ENCODE data around the gene PGLYRP2.
"Not testable (repeated sequence)": the region's sequence is repeated elsewhere in the genome, so short reads cannot be mapped to it uniquely, and the experiment has no call there.

Gene PGLYRP2

DNA sequence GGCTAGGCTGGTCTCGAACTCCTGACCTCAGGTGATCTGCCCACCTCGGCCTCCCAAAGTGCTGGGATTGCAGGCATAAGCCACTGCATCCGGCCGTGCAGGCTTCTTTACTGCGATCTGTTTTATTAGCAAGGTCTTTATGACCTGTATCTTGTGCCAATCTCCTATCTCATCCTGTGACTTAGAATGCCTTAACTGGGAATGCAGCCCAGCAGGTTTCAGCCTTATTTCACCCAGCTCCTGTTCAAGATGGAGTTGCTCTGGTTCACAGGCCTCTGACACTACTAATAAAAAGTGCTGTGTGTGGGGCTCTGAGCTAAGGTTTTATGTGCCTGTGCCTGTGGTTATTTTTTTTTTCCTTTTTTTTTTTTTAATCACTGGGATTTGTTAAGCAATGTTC, 6.5 kb upstream of the PGLYRP2 start:
- DNase-seq: not testable (repeated sequence)

DNA sequence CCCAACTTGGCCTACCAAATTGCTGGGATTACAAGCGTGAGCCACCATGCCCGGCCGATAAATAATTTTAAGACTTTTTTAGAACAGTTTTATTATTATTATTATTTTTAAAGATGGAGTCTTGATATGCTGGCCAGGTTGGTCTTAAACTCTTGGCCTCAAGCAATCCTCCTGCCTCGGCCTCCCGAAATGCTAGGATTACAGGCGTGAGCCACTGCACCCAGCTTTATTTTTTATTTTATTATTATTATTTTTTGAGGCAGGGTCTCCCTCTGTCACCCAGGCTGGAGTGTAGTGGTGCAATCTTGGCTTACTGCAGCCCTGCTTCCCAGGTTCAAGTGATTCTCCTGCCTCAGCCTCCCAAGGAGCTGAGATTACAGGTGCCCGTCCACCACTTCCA, 1.7 kb upstream of the PGLYRP2 start:
- not testable (repeated sequence) for DNase-seq

GRCh38 chr19:15476325-15476724, 3.0 kb downstream of the PGLYRP2 start:
- no peak for DNase-seq

DNA sequence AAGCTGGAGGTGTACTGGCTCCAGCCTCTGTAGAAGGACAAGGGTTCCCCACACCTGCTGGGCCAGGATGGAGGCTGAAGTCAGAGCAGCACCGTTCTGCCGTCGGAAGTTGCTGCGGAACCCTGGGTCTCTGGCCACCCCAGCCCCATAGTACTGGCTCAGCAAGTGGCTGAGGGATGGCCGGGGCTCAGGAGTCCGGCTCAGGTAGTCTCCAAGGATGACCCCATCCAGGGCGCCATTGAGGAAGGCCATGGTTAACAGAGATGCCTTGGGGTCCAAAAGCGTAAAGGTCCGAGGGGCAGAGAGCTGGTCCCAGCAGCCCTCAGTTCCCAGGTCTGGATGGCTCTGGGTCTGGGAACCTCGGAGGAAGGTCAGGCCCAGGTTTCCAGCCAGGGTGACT, 3.7 kb downstream of the PGLYRP2 start:
- DNase-seq: no peak

- no peak for DNase-seq
Observed at GRCh38 chr19:15475169-15475568, 4.1 kb downstream of the PGLYRP2 start.

- DNase-seq: not testable (repeated sequence)
Observed at GRCh38 chr19:15473821-15474220, 5.5 kb downstream of the PGLYRP2 start.

DNA sequence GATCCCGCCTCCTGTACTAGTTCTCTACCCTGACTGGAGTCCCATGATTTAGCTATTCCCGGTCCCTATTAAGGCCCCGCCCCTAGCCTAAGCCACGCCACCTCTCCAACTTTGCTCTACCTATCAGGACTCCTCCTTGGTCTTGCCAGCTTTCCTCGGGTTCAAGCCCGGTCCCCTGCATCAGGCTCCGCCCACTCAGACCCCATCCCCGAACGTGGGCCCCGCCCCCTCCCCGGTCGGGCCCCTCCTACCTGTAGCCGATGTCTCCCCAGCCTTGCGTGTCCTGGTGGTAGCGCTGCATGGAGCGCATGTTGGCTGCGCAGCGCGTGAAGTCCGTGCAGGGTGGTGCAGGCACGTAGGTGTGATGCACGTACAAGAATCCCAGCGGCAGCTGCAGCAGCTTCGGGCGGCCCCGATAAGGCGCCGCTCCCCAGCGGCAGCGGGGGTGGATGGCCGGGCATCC, 7.6 kb downstream of the PGLYRP2 start:
- no peak for DNase-seq

- DNase-seq: no peak
Observed at GRCh38 chr19:15469513-15470297, 9.6 kb downstream of the PGLYRP2 start.

DNA sequence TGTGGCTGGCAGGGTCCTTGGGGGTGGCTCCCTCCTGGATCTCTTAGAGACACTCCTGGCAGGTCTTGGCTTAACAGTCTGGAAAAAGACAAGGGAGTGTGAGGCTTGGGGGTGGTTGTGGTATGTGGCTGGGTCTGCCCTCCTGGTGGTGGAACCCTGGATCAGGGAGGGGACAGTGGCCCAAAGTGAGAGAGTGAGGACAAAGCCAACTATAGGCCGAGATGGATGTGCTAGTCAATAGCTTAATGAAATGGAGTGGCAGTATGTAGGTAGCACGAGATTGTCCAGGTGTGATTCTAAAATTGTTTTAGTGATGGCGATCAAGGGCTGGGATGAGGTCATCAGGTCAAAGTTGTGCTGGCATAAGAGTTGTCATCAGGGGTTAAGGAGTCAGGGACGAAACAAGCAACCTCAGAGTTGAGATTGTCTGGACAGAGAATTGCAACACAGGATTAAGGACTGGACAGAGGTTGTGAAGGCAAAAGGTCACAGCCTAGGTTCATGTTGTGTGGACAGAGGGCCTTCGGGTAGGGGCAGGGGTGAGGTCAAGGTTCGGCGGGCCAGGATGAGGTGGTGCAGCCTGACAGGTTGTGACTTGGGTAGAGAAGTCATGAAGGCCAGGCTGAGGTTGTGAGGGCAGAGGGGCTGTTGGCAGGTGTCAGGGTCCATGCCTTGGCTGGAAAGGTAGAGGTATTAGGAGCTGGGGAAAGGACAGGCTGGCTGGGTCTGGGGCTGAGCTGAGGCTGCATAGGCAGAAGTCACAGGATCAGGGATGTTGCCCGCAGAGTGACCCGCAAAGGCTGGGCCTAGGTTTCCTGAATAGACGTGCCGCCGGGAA, 10.4 kb downstream of the PGLYRP2 start:
- DNase-seq: no peak

GRCh38 chr19:15467734-15468214, 11.5 kb downstream of the PGLYRP2 start:
- no peak for DNase-seq

DNA sequence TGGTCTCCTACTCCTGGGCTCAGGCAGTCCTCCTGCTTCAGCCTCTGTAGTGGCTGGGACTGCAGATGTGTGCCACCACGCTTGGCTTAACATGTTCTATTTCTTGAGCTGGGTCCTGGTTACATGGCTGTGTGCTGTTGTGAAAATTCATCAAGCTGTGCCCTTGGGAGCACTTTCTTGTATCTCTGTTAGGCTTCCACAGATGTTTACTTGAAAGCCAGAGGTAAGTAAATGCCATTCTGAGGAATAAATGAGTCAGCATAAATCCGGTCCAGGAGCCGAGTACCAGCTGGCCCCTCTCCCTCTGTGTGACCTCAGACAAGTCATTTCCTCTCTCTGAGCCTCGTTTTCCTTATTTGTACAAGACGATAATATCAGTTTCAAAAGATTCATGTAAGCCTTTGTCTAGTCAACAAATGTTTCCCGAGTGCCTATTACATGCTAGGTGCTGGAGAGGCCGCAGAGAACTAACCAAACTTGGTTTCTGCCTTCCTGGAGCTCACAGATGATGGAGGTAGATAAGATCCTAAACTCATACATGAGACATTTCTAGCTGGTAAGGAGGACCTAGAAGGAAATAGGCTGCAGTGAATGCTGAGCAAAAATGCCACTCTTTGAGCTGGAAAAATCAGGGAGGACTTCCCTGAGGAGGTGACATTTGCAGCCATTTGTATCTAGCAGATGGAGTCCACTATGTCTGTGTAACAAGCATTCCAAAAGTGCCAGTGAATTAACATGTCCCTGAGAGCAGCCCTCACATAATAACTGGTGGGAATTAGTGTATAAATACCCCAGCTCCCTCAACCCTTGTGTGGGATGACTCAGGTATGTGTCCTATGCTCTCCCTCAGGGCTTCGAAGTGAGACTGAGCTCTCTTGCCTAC, 12.2 kb downstream of the PGLYRP2 start:
- peak; percentile 51 for DNase-seq

DNA sequence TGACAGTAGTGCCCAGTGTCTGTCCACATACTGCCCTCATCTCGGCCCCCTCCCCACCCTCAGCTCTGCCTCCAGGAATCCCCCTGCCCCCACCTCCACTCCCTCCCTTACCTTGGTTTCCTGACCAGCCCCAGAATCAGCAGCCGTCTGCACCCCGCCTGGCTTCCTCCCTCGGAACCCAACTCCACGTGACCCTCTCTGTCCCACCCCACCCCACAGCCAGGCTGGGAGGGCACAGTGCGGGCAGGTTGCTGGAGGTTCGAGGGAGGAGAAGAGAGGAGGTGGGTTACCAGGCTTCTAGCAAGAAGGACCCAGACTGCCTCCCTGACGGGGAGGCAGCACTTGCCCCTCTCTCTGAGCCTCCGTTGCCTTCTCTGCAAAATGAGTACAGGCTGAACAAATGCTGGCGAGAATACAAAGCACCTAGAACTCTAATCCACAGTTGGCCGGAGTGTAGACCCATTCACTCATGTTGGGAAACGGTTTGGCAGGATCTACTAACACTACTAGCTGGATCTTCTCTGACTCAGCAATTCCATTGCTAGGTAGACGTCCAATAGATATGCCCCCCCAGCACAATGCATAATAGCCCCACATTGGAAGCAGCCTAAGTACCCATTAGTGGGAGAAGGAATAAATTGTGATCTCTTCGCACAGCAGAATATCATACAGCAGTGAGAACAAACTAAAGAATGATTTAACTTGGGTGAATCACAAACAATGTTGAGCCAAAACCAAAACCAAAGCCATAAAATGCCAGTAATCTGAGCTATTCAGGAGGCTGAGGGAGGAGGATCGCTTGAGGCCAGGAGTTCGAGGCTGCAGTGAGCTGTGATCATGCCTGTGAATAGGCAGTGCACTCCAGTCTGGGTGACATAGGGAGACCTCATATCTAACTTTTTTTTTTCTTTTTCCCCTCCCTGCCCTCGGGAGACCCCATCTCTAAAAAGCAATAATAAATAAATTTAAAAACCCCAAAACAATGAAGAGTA, 14.6 kb downstream of the PGLYRP2 start, which contains the start of gene RASAL3:
Gene RASAL3 (minus strand): TSS at position 151 of the 992 bp plus-strand sequence. CDS start 186 bp downstream, outside the sequence.
- DNase-seq: peak; percentile 56

DNA sequence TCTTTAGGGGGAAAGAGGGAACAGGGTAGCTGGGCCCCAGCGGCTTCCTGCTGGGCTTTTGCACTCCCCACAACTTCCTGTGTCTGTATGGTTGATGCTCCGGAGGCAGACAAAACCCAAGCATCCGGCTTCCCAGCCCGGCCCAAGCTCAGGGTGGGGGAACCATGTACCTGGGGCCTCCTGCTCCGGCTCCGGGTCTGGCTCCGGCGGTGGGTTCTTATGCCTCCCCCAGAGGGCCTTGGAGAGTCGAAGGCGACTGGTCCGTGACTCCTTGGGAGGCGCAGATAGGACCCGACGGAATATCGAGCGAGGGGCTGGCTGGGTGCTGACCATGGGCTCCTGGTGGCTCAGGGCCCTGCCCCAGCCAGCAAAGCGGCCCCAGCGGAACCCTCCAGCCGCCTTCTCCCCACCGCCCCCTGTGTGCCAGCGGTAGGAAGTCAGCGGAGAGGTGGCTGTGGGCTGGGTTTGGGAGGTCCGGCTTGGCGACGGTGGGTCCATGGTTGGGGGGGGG, 15.4 kb downstream of the PGLYRP2 start:
- DNase-seq: peak; percentile 63

GRCh38 chr19:15461694-15462093, 17.6 kb downstream of the PGLYRP2 start:
- no peak for DNase-seq

GRCh38 chr19:15457701-15458484, 21.4 kb downstream of the PGLYRP2 start:
- DNase-seq: no peak

DNA sequence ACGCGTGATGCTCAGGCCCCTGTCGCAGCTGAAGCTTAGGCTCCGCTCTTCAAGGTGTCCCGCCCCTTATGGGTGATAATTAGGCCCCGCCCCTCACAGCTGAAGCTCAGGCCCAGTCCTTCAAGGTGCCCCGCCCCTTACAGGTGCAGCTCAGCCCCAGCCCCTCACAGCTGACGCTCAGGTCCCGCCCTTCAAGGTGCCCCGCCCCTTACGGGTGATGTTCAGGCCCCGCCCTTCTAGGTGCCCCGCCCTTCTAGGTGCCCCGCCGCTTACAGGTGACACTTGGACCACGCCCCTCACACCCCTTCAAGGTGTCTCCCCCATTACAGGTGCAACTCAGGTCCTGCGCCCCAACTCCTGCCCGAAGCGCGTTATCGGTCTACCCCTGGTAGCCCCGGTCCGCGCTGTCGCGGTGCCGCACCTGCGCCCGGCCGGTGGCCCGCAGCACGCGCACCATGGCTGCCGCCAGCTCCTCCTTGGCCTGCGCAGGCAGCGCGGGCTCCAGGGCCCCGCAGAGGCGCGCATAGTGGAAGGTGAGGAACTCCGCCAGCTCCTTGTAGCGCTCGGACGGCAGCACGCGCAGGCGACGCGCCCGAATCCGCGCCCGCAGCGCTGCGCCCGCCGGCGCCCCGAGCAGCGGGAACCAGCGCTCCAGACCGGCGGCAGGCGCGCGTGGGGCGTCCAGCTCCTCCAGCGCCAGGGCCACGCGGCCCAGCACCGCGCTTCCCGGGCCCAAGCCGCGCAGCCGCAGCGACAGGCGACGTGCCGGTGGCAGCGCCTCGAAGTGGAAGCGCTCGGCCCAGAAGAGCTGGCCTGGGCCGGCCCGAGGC, 22.2 kb downstream of the PGLYRP2 start:
- no peak for DNase-seq

DNA sequence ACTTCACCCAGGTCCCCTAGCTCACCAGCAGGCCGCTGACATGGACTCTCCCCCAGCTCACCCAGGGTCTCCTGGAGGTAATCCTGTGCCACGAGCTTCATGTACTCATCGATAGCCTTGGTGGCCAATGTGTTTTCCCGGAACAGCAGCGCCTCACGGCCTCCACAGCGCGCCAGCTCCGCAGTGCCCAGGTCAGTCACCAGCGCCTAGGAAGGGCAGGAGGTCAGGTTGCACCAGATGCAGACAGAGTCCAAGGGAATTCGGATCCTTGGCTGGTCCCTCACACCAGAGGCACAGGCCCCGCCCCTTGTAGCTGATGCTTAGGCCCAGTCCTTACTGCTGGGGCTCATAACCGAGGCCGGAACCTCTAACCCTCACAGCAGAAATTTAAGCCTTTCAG, 22.9 kb downstream of the PGLYRP2 start:
- DNase-seq: no peak

- DNase-seq: no peak
Observed at GRCh38 chr19:15455996-15456395, 23.3 kb downstream of the PGLYRP2 start.

Measured in activated CD4-positive, alpha-beta T cell treated with anti-CD3 and anti-CD28 coated beads for 1 hour (primary cell).